Measurements from ENCODE around the gene TLE2.

DNA sequence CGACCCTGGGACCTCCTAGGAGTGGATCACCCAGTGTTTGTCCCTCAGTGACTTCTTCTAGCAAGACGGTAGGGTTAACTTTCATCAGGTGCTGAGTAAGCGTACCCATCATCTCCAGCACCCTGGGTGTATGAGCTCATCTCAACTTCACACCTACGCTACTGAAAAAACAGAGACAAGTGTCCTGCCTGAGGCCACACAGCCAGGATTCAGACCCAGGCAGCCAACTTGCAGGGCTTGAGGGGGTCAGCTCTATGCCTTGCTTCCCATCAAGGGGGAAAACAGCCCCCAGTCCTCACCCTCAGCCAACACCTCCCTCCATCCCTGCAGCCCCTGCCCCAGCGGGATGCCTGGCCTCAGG lies 4.6 kb downstream of the TLE2 start:
- TF ChIP-seq, protein P1, sequence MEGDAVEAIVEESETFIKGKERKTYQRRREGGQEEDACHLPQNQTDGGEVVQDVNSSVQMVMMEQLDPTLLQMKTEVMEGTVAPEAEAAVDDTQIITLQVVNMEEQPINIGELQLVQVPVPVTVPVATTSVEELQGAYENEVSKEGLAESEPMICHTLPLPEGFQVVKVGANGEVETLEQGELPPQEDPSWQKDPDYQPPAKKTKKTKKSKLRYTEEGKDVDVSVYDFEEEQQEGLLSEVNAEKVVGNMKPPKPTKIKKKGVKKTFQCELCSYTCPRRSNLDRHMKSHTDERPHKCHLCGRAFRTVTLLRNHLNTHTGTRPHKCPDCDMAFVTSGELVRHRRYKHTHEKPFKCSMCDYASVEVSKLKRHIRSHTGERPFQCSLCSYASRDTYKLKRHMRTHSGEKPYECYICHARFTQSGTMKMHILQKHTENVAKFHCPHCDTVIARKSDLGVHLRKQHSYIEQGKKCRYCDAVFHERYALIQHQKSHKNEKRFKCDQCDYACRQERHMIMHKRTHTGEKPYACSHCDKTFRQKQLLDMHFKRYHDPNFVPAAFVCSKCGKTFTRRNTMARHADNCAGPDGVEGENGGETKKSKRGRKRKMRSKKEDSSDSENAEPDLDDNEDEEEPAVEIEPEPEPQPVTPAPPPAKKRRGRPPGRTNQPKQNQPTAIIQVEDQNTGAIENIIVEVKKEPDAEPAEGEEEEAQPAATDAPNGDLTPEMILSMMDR (IDR thresholded peaks at IDR 0.05) = no peak
- TF ChIP-seq POLR2A (IDR thresholded peaks at IDR 0.05) = no peak

All from transverse colon (tissue), 3 donors.